Medulla oblongata (tissue), 1 donor: ENCODE data around the gene FARP1.
"Not testable (repeated sequence)": the region's sequence is repeated elsewhere in the genome, so short reads cannot be mapped to it uniquely, and the experiment has no call there.

Experiments used
- DNase-seq: peaks from one replicate; pipeline ENCODE4 v3.0.0-alpha.2; 2015; ENCODE audit errors: extremely low spot score

FARP1 gene

GRCh38 chr13:98353750-98354149 lies 210.9 kb downstream of the FARP1 start:
- DNase-seq: no peak

DNA sequence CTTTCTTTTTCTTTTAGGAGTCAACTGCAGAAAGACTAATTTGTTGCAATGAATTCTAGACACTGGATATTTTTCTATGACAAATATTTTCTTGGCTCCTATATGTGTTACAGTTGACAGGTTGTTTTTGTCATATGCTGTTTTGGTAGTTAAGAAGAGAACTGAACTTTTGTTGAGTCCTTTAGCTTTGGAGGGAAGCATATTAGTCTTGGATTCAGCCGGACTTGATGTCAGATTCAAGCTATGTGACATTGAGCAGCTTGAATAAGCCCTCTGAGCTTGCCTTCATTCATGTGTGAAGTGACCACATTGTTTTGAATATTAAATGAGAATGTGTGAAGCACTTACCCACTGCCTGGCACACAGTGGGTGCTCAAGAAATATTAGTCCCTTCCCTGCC lies 216.0 kb downstream of the FARP1 start:
- DNase-seq: no peak

DNA sequence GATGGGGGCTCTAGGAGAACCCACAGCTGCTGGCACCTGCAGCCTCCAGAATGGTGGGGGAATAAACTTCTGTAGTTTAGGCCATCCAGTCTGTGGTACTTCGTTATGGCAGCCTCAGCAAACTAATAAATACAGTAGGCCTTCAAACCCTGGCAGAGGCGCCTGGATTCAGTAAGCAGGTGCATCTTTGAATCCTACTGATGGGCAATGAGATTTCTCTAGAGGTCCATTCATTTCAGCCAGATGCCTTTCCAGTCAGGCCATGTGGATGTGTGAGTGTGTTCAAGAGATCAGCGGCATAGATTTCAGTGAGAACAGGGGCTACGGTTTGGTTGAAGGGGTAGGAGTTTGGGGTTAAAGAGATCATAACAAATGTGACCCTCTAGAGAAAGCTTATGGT lies 217.7 kb downstream of the FARP1 start:
- no peak for DNase-seq

- DNase-seq: no peak
Observed at GRCh38 chr13:98363326-98363725, 220.4 kb downstream of the FARP1 start.

- no peak for DNase-seq
Observed at GRCh38 chr13:98364179-98364578, 221.3 kb downstream of the FARP1 start.

DNA sequence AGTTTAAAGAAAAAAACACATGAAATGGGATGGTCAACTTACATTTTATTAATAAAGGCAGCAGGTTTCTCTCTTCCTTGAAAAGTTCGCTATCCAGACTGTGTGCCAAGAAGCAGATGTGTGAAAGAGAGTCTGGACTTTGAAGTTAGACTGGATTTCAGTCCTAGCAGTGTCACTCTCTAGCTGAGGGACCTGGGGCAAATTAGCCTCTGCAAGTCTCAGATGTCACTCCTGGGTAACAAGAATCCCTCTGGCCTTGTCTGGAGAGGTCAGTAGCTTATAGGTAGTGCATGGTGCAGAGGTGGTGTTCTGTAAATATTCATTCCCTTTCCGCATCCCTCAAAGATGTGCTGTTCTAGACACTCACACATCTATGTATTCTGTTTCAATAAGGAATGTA lies 221.8 kb downstream of the FARP1 start:
- DNase-seq: no peak

GRCh38 chr13:98365302-98365701 lies 222.4 kb downstream of the FARP1 start:
- DNase-seq: no peak

DNA sequence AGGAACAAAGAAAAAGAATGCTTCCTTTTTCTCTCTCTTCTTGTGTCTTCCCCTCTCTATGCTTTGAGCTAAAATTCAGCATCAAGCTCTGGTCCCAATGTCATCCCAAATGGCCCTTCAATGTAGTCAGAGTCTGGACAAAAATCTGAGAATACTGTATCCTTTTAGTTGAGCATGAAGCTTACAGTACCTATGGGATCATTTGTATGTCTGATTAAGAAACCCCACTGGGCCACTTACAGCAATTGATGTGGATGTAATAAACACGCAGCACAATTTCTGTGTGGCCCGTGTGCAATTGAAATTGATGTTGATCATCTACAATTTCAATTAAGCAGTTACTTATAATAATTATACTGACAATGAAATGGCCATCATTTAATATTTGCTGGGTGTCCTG lies 223.1 kb downstream of the FARP1 start:
- no peak for DNase-seq

- DNase-seq: no peak
Observed at GRCh38 chr13:98366443-98366842, 223.5 kb downstream of the FARP1 start.

GRCh38 chr13:98366959-98367358 lies 224.1 kb downstream of the FARP1 start:
- DNase-seq: no peak

- no peak for DNase-seq
Observed at GRCh38 chr13:98368019-98368418, 225.1 kb downstream of the FARP1 start.

DNA sequence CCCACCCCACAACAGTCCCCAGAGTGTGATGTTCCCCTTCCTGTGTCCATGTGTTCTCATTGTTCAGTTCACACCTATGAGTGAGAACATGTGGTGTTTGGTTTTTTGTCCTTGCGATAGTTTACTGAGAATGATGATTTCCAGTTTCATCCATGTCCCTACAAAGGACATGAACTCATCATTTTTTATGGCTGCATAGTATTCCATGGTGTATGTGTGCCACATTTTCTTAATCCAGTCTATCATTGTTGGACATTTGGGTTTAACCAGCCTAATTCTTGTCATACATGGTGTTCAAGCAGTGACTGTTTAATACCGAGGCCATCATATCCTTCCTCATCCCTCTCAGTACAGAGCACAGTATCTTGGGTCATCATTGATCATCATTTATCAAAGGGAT lies 226.6 kb downstream of the FARP1 start:
- not testable (repeated sequence) for DNase-seq

- DNase-seq: no peak
Observed at GRCh38 chr13:98370261-98370660, 227.4 kb downstream of the FARP1 start.

- no peak for DNase-seq
Observed at GRCh38 chr13:98370806-98371515, 228.1 kb downstream of the FARP1 start.

- DNase-seq: no peak
Observed at GRCh38 chr13:98371516-98372023, 228.7 kb downstream of the FARP1 start.

DNA sequence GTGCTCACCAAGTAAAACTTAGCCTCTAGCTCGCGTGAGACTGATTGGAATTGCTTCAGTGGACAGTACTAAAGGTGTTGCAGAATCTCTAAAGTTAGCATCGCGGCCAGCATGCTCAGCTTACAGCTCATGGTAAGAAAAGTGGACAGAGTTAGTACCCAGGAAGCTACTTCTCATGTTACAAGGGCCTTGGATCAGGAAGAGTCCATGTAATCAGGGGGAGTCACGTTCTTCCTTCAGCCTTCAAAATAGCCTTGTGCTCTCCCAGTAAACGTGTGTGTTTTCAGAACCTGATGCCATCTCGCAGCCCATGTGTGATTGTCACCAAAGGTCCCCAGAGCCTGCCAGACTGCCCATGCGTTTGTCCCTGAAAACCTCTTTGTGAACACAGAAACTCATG lies 230.0 kb downstream of the FARP1 start:
- no peak for DNase-seq

- no peak for DNase-seq
Observed at GRCh38 chr13:98374750-98375149, 231.9 kb downstream of the FARP1 start.

DNA sequence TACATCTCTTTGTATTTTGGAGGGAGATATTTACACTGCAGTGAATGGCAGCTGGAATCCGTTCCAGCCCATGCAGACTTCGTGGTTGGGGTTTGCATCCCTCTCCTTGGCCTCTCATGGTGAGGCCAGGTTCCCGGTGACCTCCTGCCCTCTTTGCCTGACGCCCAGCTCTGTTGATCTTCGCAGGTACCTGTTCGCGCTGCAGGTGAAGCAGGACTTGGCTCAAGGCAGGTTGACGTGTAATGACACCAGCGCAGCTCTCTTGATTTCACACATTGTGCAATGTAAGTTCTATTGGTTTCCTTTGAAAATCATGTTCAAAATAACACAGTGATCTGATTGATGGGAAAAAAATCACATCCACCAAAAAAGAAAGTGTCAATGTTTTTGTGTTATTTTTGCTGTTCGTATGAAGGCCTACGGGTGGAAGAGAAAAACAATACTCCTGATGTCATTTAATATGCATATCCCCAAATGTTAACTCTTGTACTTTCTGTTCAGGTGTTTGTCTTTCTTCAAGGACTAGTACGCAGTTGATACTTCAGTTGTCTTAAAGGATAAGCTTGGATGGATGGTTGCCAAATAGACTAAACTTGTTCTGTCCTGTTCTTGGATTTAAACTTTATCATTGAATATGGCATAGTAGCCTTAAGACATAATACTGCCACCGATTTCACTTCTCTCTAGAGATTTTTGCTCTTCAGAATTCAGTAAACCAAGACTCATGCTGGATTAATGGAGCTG lies 234.9 kb downstream of the FARP1 start:
- DNase-seq: no peak

DNA sequence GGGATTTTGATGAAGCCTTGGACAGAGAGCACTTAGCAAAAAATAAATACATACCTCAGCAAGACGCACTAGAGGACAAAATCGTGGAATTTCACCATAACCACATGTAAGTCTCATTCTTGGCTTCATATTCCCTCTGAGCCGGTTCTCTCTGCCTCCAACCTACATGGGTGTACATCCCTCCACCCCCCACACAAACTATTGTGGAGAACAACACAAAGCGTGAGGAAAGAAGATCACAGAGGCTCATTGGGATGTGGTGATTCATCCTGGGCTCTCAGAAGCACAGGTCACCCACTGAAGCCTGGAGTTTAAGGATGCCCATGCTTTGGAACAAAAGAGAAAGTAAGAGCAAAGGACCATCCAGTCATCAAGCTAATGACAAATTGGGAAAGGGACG lies 241.8 kb downstream of the FARP1 start:
- DNase-seq: no peak

- DNase-seq: no peak
Observed at GRCh38 chr13:98385606-98386005, 242.7 kb downstream of the FARP1 start.

GRCh38 chr13:98386637-98387036 lies 243.7 kb downstream of the FARP1 start:
- DNase-seq: no peak

DNA sequence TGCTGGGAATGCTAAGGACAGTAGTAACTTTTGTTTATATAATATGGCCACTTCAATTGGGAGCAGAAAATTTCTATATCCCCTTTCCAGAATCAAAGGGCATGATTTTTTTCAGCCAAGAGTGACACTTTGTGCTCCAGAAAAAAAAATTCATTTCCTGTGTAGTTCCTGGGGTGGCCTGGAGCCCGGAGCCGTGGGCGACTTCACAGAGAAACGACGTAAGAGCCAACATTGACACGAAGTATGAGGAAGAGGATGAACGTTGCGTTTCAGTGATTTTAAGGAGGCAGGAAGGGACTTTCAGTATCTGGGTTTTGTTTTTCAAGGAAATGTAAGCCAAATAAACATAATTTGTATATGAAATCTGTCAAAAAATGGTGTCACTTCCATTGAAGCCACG lies 246.4 kb downstream of the FARP1 start:
- no peak for DNase-seq

DNA sequence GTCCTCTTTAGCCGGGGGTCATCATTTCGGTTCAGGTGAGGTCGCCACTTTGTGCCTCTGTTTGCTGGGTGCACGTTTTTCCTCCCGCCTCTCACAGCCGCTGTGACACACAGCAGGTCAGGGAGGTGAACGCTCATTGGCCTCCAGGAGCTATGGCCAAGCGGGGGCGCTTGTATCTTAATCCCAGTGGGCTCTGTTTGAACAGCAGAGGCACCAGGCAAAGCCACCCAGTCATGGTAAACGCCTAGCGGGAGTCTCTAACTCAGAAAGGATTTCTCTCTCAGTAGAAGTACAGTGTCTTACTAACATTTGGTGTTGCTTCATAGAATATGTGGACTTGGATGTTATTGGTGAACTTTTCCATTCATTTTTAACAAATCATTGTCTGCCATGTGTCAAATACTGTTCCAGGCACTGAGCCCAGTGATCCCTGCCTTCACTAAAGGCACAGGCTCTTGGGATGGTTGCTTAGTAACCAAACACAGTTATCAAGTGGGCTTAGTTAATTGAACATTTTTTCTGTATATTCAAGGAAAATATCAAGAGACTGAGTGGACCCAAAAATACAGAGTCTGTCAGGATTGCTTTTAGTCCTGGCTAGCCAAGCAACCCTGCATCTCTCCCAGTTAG lies 247.3 kb downstream of the FARP1 start:
- DNase-seq: no peak
